CD4-positive, alpha-beta T cell treated with Interleukin-17A for 1 hour (primary cell): ENCODE measurements around the gene PKD2L2.
"Not testable (repeated sequence)": the region's sequence is repeated elsewhere in the genome, so short reads cannot be mapped to it uniquely, and the experiment has no call there.

Experiments used
- DNase-seq: peaks from one replicate; pipeline ENCODE4 v3.0.0-alpha.2; 2020

PKD2L2 gene

GRCh38 chr5:137888863-137889759, at the start of gene PKD2L2:
Gene PKD2L2 (plus strand): TSS chr5:137889457. CDS start chr5:137889492, 35 bp downstream.
- peak; percentile 87 for DNase-seq

GRCh38 chr5:137842296-137842695, 47.0 kb upstream of the PKD2L2 start:
- DNase-seq: no peak

GRCh38 chr5:137843676-137844299, 45.5 kb upstream of the PKD2L2 start:
- DNase-seq: no peak

- DNase-seq: no peak
Observed at GRCh38 chr5:137845472-137845871, 43.8 kb upstream of the PKD2L2 start.

- DNase-seq: no peak
Observed at GRCh38 chr5:137847687-137848086, 41.6 kb upstream of the PKD2L2 start.

- not testable (repeated sequence) for DNase-seq
Observed at GRCh38 chr5:137853165-137853564, 36.1 kb upstream of the PKD2L2 start.

GRCh38 chr5:137856201-137856600, 33.1 kb upstream of the PKD2L2 start:
- DNase-seq: no peak

- DNase-seq: no peak
Observed at GRCh38 chr5:137856916-137857862, 32.1 kb upstream of the PKD2L2 start.

- peak; percentile 11 for DNase-seq
Observed at GRCh38 chr5:137858223-137858916, 30.9 kb upstream of the PKD2L2 start.

GRCh38 chr5:137858954-137859353, 30.3 kb upstream of the PKD2L2 start:
- no peak for DNase-seq

- DNase-seq: no peak
Observed at GRCh38 chr5:137862251-137862650, 27.0 kb upstream of the PKD2L2 start.

- DNase-seq: not testable (repeated sequence)
Observed at GRCh38 chr5:137863653-137864052, 25.6 kb upstream of the PKD2L2 start.

GRCh38 chr5:137866541-137867388, 22.5 kb upstream of the PKD2L2 start:
- DNase-seq: no peak

- no peak for DNase-seq
Observed at GRCh38 chr5:137867664-137868063, 21.6 kb upstream of the PKD2L2 start, which contains the start of gene MYOT. Gene MYOT (plus strand): TSS chr5:137867860. CDS start chr5:137870652, 2,792 bp downstream.

- no peak for DNase-seq
Observed at GRCh38 chr5:137870647-137871339, 18.5 kb upstream of the PKD2L2 start.

- DNase-seq: no peak
Observed at GRCh38 chr5:137871571-137871970, 17.7 kb upstream of the PKD2L2 start.

- no peak for DNase-seq
Observed at GRCh38 chr5:137872466-137872865, 16.8 kb upstream of the PKD2L2 start.

GRCh38 chr5:137876101-137876500, 13.2 kb upstream of the PKD2L2 start:
- no peak for DNase-seq

- no peak for DNase-seq
Observed at GRCh38 chr5:137880313-137880712, 8.9 kb upstream of the PKD2L2 start.

GRCh38 chr5:137887831-137888230, 1.4 kb upstream of the PKD2L2 start:
- no peak for DNase-seq

GRCh38 chr5:137888466-137888862, 793 bp upstream of the PKD2L2 start:
- DNase-seq: no peak
